WTC11 (cell line): ENCODE data around the gene MOGAT1. TPM values are rescaled to one million over a fixed set of nuclear protein-coding genes. Genes with fewer than 3 reads are reported as not detected.

Experiments
- ATAC-seq: fragments of 200-7000 bp; cut with Tn5 transposase; 2 replicates; pipeline ENCODE4 v1.10.0; 2021; ENCODE audit warnings: mild to moderate bottlenecking, moderate library complexity
- CTCF ChIA-PET: fragments of 300-600 bp; sonication (Branson Sonifier 250); formaldehyde crosslinking; loops from one replicate; lab custom pipeline; 2021; ENCODE audit warnings: antibody characterized with exemption; lab: Charles Lee
- POLR2A ChIA-PET: fragments of 350-600 bp; sonication (Branson Sonifier 250); formaldehyde crosslinking; loops from one replicate; lab custom pipeline; 2021; ENCODE audit warnings: antibody characterized with exemption; lab: Charles Lee
- DNase-seq: peaks from one replicate; pipeline ENCODE4 v3.0.0; 2021; ENCODE audit warnings: low spot score
- H3K27ac Mint-ChIP-seq: 2 replicates; pipeline ENCODE4 v1.8.0; 2021; ENCODE audit warnings: mixed read lengths
- H3K27me3 Mint-ChIP-seq: 2 replicates; pipeline ENCODE4 v1.8.0; 2021; ENCODE audit warnings: low read depth, mild to moderate bottlenecking, moderate library complexity, mixed read lengths
- H3K36me3 Mint-ChIP-seq: 2 replicates; pipeline ENCODE4 v1.8.0; 2021; ENCODE audit warnings: mixed read lengths
- H3K4me1 Mint-ChIP-seq: 2 replicates; pipeline ENCODE4 v1.8.0; 2022; ENCODE audit warnings: mixed read lengths
- H3K4me3 Mint-ChIP-seq: 2 replicates; pipeline ENCODE4 v1.8.0; 2021; ENCODE audit warnings: mild to moderate bottlenecking, moderate library complexity, mixed read lengths
- H3K9me3 Mint-ChIP-seq: 2 replicates; pipeline ENCODE4 v1.8.0; 2021; ENCODE audit warnings: mixed read lengths
- EMX1 ChIP-seq: fragments of 250-450 bp; sonication (Bioruptor Pico); IDR thresholded peaks from 2 replicates; pipeline ENCODE4 v1.8.0; 2021; ENCODE audit warnings: mild to moderate bottlenecking
- FOXP1 ChIP-seq: sonication (generic); formaldehyde crosslinking; IDR thresholded peaks from 2 replicates; pipeline ENCODE4 v1.8.0; 2022; ENCODE audit warnings: missing genetic modification reagents, mild to moderate bottlenecking, moderate library complexity, borderline replicate concordance
- GABPB1 ChIP-seq: sonication (generic); formaldehyde crosslinking; IDR thresholded peaks from 2 replicates; pipeline ENCODE4 v1.8.1; 2023; ENCODE audit warnings: mild to moderate bottlenecking, missing genetic modification reagents
- GTF2I ChIP-seq: fragments of 250-450 bp; sonication (Bioruptor Pico); conservative IDR thresholded peaks from 2 replicates; pipeline ENCODE4 v1.4.0; 2021; ENCODE audit warnings: mild to moderate bottlenecking
- KAT7 ChIP-seq: sonication (generic); formaldehyde crosslinking; IDR thresholded peaks from 2 replicates; pipeline ENCODE4 v1.8.1; 2023; ENCODE audit warnings: missing genetic modification reagents, mild to moderate bottlenecking, borderline replicate concordance
- NFATC4 ChIP-seq: fragments of 250-450 bp; sonication (Bioruptor Pico); IDR thresholded peaks from 2 replicates; pipeline ENCODE4 v1.9.0; 2021; ENCODE audit warnings: mild to moderate bottlenecking
- NFE2L1 ChIP-seq: sonication (generic); formaldehyde crosslinking; IDR thresholded peaks from 2 replicates; pipeline ENCODE4 v1.8.1; 2023; ENCODE audit warnings: missing genetic modification reagents
- OVOL2 ChIP-seq: fragments of 250-450 bp; sonication (Bioruptor Pico); IDR thresholded peaks from 2 replicates; pipeline ENCODE4 v1.9.0; 2021; ENCODE audit warnings: mild to moderate bottlenecking, borderline replicate concordance
- PRRX2 ChIP-seq: fragments of 250-450 bp; sonication (Bioruptor Pico); IDR thresholded peaks from 2 replicates; pipeline ENCODE4 v1.8.0; 2021; ENCODE audit warnings: mild to moderate bottlenecking
- SP1 ChIP-seq: sonication (generic); formaldehyde crosslinking; conservative IDR thresholded peaks from 2 replicates; pipeline ENCODE4 v1.8.1; 2022; ENCODE audit warnings: missing genetic modification reagents
- TEAD1 ChIP-seq: sonication (generic); formaldehyde crosslinking; IDR thresholded peaks from 2 replicates; pipeline ENCODE4 v1.8.0; 2022; ENCODE audit warnings: mild to moderate bottlenecking, missing genetic modification reagents
- TEAD4 ChIP-seq: sonication (generic); formaldehyde crosslinking; IDR thresholded peaks from 2 replicates; pipeline ENCODE4 v1.8.0; 2022; ENCODE audit warnings: mild to moderate bottlenecking, missing genetic modification reagents
- ZNF138 ChIP-seq: sonication (generic); formaldehyde crosslinking; conservative IDR thresholded peaks from 2 replicates; pipeline ENCODE4 v1.8.1; 2022; ENCODE audit warnings: mild to moderate bottlenecking, moderate library complexity, missing genetic modification reagents
- ZNF232 ChIP-seq: sonication (generic); formaldehyde crosslinking; IDR thresholded peaks from 2 replicates; pipeline ENCODE4 v1.8.0; 2022; ENCODE audit warnings: mild to moderate bottlenecking, missing genetic modification reagents
- ZNF263 ChIP-seq: sonication (generic); formaldehyde crosslinking; IDR thresholded peaks from 2 replicates; pipeline ENCODE4 v1.8.1; 2022; ENCODE audit warnings: low read depth, mild to moderate bottlenecking, moderate library complexity, missing genetic modification reagents
- ZNF317 ChIP-seq: sonication (generic); formaldehyde crosslinking; IDR thresholded peaks from 2 replicates; pipeline ENCODE4 v1.8.1; 2023; ENCODE audit warnings: low read depth, mild to moderate bottlenecking, moderate library complexity, missing genetic modification reagents, borderline replicate concordance
- ZNF671 ChIP-seq: fragments of 250-450 bp; sonication (Bioruptor Pico); IDR thresholded peaks from 2 replicates; pipeline ENCODE4 v1.8.0; 2021; ENCODE audit warnings: mild to moderate bottlenecking
- total RNA-seq: library from RNA; stranded (reverse); gene quantifications from 3 replicates; pipeline ENCODE4 v1.2.3, GENCODE V29; 2021
- TF ChIP-seq, protein P1 (sequence below): sonication (generic); formaldehyde crosslinking; IDR thresholded peaks from 2 replicates; pipeline ENCODE4 v1.8.1; 2023; ENCODE audit warnings: mild to moderate bottlenecking, missing genetic modification reagents, moderate library complexity
- TF ChIP-seq, protein P2 (sequence below): sonication (generic); formaldehyde crosslinking; conservative IDR thresholded peaks from 2 replicates; pipeline ENCODE4 v1.8.1; 2023; ENCODE audit warnings: mild to moderate bottlenecking, low read depth, missing genetic modification reagents, moderate library complexity
- TF ChIP-seq, protein P3 (sequence below): sonication (generic); formaldehyde crosslinking; IDR thresholded peaks from 2 replicates; pipeline ENCODE4 v1.8.0; 2023; ENCODE audit warnings: missing genetic modification reagents, mild to moderate bottlenecking, borderline replicate concordance
- TF ChIP-seq, protein P4 (sequence below): fragments of 250-450 bp; sonication (Bioruptor Pico); conservative IDR thresholded peaks from 2 replicates; pipeline ENCODE4 v1.9.0; 2021; ENCODE audit warnings: mild to moderate bottlenecking
- TF ChIP-seq, protein P5 (sequence below): sonication (generic); formaldehyde crosslinking; IDR thresholded peaks from 2 replicates; pipeline ENCODE4 v1.8.0; 2022; ENCODE audit warnings: mild to moderate bottlenecking, missing genetic modification reagents
- TF ChIP-seq, protein P6 (sequence below): sonication (generic); formaldehyde crosslinking; IDR thresholded peaks from 2 replicates; pipeline ENCODE4 v1.8.0; 2023; ENCODE audit warnings: missing genetic modification reagents

The MOGAT1 gene
- total RNA-seq, 1 experiment from 2014 or later: 0.72 TPM

DNA sequence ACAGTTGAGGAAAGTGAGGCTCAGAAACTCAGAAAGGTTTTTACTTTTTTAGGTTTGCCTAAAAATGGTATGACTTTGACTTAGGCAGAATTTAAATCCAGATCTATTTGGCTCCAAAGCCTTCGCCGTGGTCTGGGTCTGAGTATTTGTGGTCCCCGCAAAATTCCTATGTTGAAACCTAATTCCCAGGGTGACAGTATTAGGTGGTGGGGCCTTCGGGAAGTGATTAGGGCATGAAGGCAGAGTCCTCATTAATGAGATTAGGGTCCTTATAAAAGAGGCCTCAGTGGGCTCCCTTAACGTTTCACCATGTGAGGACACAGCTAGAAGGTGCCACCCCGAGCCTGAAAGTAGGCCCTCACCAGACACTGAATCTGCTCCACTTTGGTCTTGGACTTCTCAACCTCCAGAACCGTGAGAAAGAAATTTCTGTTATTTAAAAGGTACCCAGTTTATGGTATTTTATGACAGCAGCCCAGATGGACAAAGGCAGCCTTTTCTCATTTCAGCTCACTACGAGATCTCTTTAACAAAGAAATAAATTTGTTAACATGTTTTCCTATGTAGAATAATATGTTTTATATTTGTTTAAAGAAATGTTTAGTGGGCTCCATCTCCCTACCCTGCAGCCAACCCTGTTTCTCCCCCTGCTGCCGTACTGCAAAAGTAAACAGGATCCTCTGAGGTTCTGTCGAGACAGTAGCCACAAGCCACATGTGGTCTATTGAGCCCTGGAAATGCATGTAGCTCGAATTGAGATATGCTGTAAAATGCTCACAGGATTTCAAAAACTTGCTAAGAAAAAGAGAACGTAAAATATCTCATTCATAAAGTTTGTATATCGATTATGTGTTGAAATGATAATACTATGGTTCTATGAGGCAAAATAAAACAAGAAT lies 80.6 kb downstream of the MOGAT1 start:
- no peaks in the 10 kb centered on the region for H3K36me3 Mint-ChIP-seq

DNA sequence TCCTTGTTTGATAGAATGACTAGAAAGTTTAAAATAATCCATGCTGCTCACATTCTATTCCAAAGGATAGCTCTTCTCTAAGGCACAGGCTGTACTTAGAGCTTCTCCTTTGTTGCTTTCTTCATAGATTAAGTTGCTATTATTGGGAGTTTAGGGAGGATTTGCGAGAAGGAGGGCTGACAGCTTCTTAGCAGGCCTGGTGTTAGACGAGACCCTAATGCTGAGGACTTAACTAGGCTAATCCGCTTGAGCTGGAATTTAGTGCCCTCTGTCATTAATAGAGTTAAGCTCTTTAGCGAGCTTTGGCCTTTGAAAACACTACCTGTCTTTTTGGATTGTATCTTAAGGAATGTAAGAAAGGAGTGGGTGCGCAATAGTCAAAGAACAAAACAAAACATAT lies 81.3 kb downstream of the MOGAT1 start:
- H3K36me3 Mint-ChIP-seq: no peaks in the 10 kb centered on the region
- POLR2A ChIA-PET: no interaction called here
- H3K27me3 Mint-ChIP-seq: 0 out of 2 replicates have a peak, but pooled peaks cover 2% of the 10 kb centered on the region
- no peak overlapping the region for H3K4me3 Mint-ChIP-seq
- H3K9me3 Mint-ChIP-seq: no peaks in the 10 kb centered on the region
- ATAC-seq: peak; percentile 49
- no peak for DNase-seq
- H3K27ac Mint-ChIP-seq: no peak overlapping the region
- peaks cover 34% of the 10 kb centered on the region for H3K4me1 Mint-ChIP-seq
- CTCF ChIA-PET: interaction anchor here (0.9 to 1.8 kb wide), 4 partner anchors 44 to 150 kb away, joined by 3 to 7 read pairs (median 3); no protein-coding TSS in a partner anchor
- no peak for TF ChIP-seq FOXP1
- no peak for TF ChIP-seq NFE2L1 (CRISPR knock-in tag)
- no peak for TF ChIP-seq ZNF232 (CRISPR knock-in tag)
- TF ChIP-seq ZNF263 (CRISPR knock-in tag): no peak
- no peak for TF ChIP-seq TEAD1
- TF ChIP-seq PRRX2 (CRISPR knock-in tag): no peak
- no peak for TF ChIP-seq EMX1 (CRISPR knock-in tag)
- no peak for TF ChIP-seq ZNF671 (CRISPR knock-in tag)
- no peak for TF ChIP-seq OVOL2 (CRISPR knock-in tag)
- no peak for TF ChIP-seq GTF2I (CRISPR knock-in tag)
- TF ChIP-seq, protein P1, sequence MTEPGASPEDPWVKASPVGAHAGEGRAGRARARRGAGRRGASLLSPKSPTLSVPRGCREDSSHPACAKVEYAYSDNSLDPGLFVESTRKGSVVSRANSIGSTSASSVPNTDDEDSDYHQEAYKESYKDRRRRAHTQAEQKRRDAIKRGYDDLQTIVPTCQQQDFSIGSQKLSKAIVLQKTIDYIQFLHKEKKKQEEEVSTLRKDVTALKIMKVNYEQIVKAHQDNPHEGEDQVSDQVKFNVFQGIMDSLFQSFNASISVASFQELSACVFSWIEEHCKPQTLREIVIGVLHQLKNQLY (CRISPR knock-in tag): no peak
- TF ChIP-seq, protein P2, sequence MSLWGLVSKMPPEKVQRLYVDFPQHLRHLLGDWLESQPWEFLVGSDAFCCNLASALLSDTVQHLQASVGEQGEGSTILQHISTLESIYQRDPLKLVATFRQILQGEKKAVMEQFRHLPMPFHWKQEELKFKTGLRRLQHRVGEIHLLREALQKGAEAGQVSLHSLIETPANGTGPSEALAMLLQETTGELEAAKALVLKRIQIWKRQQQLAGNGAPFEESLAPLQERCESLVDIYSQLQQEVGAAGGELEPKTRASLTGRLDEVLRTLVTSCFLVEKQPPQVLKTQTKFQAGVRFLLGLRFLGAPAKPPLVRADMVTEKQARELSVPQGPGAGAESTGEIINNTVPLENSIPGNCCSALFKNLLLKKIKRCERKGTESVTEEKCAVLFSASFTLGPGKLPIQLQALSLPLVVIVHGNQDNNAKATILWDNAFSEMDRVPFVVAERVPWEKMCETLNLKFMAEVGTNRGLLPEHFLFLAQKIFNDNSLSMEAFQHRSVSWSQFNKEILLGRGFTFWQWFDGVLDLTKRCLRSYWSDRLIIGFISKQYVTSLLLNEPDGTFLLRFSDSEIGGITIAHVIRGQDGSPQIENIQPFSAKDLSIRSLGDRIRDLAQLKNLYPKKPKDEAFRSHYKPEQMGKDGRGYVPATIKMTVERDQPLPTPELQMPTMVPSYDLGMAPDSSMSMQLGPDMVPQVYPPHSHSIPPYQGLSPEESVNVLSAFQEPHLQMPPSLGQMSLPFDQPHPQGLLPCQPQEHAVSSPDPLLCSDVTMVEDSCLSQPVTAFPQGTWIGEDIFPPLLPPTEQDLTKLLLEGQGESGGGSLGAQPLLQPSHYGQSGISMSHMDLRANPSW (CRISPR knock-in tag): no peak
- no peak for TF ChIP-seq GABPB1 (CRISPR knock-in tag)
- TF ChIP-seq ZNF317 (CRISPR knock-in tag): no peak
- TF ChIP-seq, protein P3, sequence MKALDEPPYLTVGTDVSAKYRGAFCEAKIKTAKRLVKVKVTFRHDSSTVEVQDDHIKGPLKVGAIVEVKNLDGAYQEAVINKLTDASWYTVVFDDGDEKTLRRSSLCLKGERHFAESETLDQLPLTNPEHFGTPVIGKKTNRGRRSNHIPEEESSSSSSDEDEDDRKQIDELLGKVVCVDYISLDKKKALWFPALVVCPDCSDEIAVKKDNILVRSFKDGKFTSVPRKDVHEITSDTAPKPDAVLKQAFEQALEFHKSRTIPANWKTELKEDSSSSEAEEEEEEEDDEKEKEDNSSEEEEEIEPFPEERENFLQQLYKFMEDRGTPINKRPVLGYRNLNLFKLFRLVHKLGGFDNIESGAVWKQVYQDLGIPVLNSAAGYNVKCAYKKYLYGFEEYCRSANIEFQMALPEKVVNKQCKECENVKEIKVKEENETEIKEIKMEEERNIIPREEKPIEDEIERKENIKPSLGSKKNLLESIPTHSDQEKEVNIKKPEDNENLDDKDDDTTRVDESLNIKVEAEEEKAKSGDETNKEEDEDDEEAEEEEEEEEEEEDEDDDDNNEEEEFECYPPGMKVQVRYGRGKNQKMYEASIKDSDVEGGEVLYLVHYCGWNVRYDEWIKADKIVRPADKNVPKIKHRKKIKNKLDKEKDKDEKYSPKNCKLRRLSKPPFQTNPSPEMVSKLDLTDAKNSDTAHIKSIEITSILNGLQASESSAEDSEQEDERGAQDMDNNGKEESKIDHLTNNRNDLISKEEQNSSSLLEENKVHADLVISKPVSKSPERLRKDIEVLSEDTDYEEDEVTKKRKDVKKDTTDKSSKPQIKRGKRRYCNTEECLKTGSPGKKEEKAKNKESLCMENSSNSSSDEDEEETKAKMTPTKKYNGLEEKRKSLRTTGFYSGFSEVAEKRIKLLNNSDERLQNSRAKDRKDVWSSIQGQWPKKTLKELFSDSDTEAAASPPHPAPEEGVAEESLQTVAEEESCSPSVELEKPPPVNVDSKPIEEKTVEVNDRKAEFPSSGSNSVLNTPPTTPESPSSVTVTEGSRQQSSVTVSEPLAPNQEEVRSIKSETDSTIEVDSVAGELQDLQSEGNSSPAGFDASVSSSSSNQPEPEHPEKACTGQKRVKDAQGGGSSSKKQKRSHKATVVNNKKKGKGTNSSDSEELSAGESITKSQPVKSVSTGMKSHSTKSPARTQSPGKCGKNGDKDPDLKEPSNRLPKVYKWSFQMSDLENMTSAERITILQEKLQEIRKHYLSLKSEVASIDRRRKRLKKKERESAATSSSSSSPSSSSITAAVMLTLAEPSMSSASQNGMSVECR (CRISPR knock-in tag): no peak

More for the DNA sequence above, 80.6 kb downstream of the MOGAT1 start:
- H3K4me1 Mint-ChIP-seq: peaks cover 41% of the 10 kb centered on the region
- POLR2A ChIA-PET: no interaction called here
- ATAC-seq (peak; percentile 27; the same call in 1 of the 2 replicates), DNase-seq (no peak)
- H3K27ac Mint-ChIP-seq: no peak overlapping the region
- CTCF ChIA-PET: interaction anchor here (0.6 to 1.8 kb wide), 4 partner anchors 12 to 151 kb away, joined by 3 to 7 read pairs (median 3); no protein-coding TSS in a partner anchor
- TF ChIP-seq NFATC4 (CRISPR knock-in tag): no peak
- no peak for TF ChIP-seq SP1 (CRISPR knock-in tag)
- TF ChIP-seq, protein P4, sequence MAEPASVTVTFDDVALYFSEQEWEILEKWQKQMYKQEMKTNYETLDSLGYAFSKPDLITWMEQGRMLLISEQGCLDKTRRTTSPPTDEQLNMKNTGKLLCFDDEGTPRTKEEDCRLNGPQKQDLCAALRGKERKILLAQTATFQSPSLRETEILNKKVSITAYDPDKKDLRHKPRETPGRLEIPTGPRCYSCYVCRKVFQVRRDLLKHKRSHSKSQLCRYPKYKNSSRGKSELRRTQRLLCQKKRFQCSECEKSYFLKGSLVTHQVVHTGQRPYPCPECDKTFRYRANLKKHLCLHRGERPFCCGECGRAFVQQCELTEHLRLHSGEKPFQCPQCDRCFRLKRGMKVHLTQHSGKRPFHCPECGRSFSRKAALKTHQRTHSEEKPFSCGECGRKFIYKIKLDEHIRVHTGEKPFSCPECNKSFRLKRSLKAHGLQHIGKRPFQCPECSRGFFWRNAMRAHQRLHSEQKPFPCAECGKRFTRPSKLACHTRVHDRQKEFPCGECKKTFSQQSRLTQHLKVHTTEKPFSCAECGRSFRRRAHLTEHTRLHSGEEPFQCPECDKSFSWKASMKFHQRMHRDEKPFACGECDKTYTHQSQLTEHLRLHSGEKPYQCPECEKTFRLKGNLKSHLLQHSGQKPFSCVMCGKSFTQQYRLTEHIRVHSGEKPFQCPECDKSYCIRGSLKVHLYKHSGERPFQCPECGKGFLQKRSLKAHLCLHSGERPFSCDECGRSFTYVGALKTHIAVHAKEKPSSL (CRISPR knock-in tag): no peak
- TF ChIP-seq TEAD4: no peak
- TF ChIP-seq, protein P5, sequence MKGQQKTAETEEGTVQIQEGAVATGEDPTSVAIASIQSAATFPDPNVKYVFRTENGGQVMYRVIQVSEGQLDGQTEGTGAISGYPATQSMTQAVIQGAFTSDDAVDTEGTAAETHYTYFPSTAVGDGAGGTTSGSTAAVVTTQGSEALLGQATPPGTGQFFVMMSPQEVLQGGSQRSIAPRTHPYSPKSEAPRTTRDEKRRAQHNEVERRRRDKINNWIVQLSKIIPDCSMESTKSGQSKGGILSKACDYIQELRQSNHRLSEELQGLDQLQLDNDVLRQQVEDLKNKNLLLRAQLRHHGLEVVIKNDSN: no peak
- TF ChIP-seq ZNF138 (CRISPR knock-in tag): no peak
- TF ChIP-seq, protein P6, sequence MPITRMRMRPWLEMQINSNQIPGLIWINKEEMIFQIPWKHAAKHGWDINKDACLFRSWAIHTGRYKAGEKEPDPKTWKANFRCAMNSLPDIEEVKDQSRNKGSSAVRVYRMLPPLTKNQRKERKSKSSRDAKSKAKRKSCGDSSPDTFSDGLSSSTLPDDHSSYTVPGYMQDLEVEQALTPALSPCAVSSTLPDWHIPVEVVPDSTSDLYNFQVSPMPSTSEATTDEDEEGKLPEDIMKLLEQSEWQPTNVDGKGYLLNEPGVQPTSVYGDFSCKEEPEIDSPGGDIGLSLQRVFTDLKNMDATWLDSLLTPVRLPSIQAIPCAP (CRISPR knock-in tag): no peak
- no peak for TF ChIP-seq KAT7 (CRISPR knock-in tag)
- H3K9me3 Mint-ChIP-seq: no peaks in the 10 kb centered on the region
- H3K4me3 Mint-ChIP-seq: no peak overlapping the region
- 0 out of 2 replicates have a peak, but pooled peaks cover 2% of the 10 kb centered on the region for H3K27me3 Mint-ChIP-seq
